Fibroblast of mammary gland (primary cell): ENCODE data around the gene NPLOC4.

Experiments used
- DNase-seq: peaks from one replicate; pipeline ENCODE4 v3.0.0-alpha.2; 2010; ENCODE audit warnings: low read depth
- H3K4me3 ChIP-seq: 2 replicates; pipeline ENCODE4 v1.5.1; 2011; ENCODE audit warnings: low read depth, mild to moderate bottlenecking, low read length, moderate library complexity; ENCODE audit not compliant: control insufficient read depth
- CTCF ChIP-seq: conservative IDR thresholded peaks from 2 replicates; pipeline ENCODE4 v1.5.1; 2011; ENCODE audit warnings: low read depth, low read length, inconsistent platforms; ENCODE audit not compliant: control insufficient read depth, insufficient read depth

NPLOC4 gene

GRCh38 chr17:81607431-81607830 lies 29.5 kb downstream of the NPLOC4 start:
- no peak overlapping the region for H3K4me3 ChIP-seq
- peak; percentile 55 for DNase-seq
- no peak for TF ChIP-seq CTCF

DNA sequence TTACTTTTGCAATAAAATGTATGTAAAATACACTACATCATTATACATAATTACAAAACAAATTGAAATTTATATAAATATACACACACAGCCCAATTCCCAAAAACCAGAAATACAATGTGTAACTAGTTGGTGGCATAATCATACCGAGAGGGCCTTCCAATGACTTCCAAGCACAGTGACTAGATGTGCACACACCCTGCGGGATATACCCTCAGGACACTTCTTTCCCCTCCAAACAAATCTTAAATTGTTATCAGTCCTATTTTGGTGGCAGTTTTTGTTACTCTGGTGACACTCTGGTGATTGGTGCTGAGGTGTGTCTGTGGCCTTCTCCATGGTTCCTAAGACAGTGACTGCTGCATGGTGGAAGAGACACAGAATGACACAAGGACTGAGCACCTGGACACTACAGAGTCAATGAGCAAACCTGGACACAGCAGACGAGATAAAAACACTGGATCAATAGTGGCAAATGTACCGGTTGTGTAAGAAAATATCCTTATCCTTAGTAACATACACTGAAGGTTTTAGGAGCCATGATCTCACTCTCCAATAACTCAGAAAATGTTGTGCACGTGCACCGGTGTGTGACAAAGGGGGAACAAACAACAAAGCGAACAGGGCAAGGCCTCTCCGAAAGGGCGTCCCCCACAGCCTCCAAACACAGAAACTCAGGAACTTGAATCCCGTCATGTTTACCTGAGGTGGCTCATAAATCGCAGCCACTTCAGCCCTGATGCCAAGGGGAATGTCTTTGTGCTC lies 32.9 kb downstream of the NPLOC4 start:
- TF ChIP-seq CTCF: no peak
- no peak for DNase-seq
- no peak overlapping the region for H3K4me3 ChIP-seq

GRCh38 chr17:81601525-81602120 lies 35.3 kb downstream of the NPLOC4 start:
- no peak overlapping the region for H3K4me3 ChIP-seq
- peak; percentile 77 for DNase-seq
- peak; percentile 83 for TF ChIP-seq CTCF

- H3K4me3 ChIP-seq: no peak overlapping the region
- peak; percentile 74 for DNase-seq
- no peak for TF ChIP-seq CTCF
These were observed 37.0 kb downstream of the NPLOC4 start for GRCh38 chr17:81599719-81600486.

DNA sequence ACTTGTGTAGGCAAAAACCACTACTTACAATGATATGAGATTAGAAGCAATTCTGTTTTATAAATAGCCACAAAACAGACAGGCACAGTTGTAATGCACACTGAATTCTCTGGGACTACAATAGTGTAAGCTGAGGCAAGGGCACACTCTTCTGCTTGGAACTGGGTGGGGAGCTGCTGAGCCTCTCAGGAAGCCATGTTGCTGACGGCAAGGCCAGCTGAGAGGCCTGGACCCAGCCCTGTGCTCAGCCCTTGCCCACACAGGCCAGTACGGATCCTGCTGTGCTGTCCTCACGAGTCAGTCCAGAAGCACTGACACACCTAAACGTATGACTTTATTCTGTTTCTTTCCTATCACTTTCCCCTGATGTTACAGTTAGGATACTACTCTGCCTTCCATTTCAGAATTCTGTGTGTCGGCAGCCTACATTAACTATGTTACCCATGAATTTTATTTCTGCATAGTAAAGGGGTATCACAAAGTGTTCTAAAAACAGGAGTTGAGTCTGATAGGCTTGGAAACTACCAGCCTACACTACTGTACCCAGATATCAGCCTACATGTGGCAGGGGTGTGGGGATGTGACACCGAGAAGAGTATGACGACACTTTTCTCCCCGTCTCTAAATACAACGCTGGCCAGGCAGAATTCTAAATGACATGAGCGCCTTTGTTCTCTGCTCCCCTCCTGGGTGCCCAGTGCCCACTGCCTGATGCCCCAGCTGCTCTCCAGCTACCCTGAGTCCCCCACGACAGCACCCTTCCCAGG lies 43.6 kb downstream of the NPLOC4 start:
- no peak for TF ChIP-seq CTCF
- no peak for DNase-seq
- no peak overlapping the region for H3K4me3 ChIP-seq

DNA sequence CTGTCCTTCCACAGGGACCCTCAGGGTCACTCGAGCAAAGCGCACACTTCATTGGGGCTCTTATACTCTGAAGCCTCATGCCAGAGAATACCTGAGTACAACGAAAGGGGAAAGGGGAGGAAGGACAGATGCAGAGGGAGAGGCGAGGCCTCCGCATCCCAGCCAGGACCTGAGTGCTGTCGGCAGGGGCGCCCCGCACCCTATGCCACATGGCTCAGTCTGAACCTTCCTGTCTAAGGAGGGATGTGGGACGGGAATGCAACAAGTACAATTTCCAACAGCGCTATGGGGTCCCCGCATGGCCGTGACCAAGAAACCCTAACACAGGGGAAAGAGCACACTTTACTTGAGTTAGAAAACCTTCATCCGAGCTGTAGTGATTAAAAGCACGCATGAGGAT lies 44.9 kb downstream of the NPLOC4 start:
- no peak for TF ChIP-seq CTCF
- no peak overlapping the region for H3K4me3 ChIP-seq
- no peak for DNase-seq
